K562 (cell line): ENCODE results near the gene MMP24. TPM values are rescaled to one million over a fixed set of nuclear protein-coding genes. Genes with fewer than 3 reads are reported as not detected.

ENCODE experiments used
- ATAC-seq: fragments of 200-7000 bp; cut with Tn5 transposase; 3 replicates; pipeline ENCODE4 v1.9.1; 2020; ENCODE audit warnings: moderate library complexity
- BruUV-seq: library from RNA; stranded (reverse); fragments of 400-500 nt; replicated peaks from 2 replicates; lab custom pipeline; 2021; lab: Mats Ljungman, UMichigan
- CTCF ChIA-PET: fragments of 300-600 bp; formaldehyde crosslinking; extraction: SDS; loops from one replicate; lab custom pipeline; 2021; ENCODE audit warnings: low intra/inter-chr PET ratio; lab: Yijun Ruan, JAX
- POLR2A ChIA-PET: fragments of 300-600, 350-650 bp; sonication (Branson Sonifier 250); formaldehyde crosslinking; extraction: SDS; loops from one replicate; lab custom pipeline; 2021; ENCODE audit warnings: antibody characterized with exemption, inconsistent platforms; lab: Yijun Ruan, JAX
- DNase-seq, 4 experiments: peaks; one replicate each; pipeline versions ENCODE4 v3.0.0 to v3.0.0-alpha.2; 2011 to 2018; ENCODE audit warnings: low spot score in 3 of 4, mixed read lengths in 3 of 4; ENCODE audit errors: extremely low read depth in 1 of 4
- FAIRE-seq: peaks from 2 replicates; lab custom pipeline; 2011; peaks lifted over from hg19 to GRCh38; lab: Jason Lieb, UNC
- H2AFZ ChIP-seq: 2 replicates; pipeline ENCODE4 v1.6.0; 2011; ENCODE audit warnings: low read depth, low read length, control low read depth, inconsistent platforms
- H3K27ac ChIP-seq: fragments of 200-600 bp; 3 replicates; pipeline ENCODE4 v1.8.0; 2011; ENCODE audit warnings: low read depth, mild to moderate bottlenecking, control low read depth, inconsistent platforms, low read length, moderate library complexity, mixed read lengths; ENCODE audit errors: extremely low read depth
- H3K27me3 ChIP-seq, 2 experiments: fragments of 300-600 bp in 1 of 2; 2 replicates in 1 of 2; 3 replicates in 1 of 2; pipeline versions ENCODE4 v1.6.0 to v1.8.0; 2011; ENCODE audit warnings: inconsistent platforms in 2 of 2, low read length in 2 of 2, mild to moderate bottlenecking in 1 of 2, mixed read lengths in 1 of 2, moderate library complexity in 1 of 2; ENCODE audit not compliant: control insufficient read depth in 2 of 2, insufficient read depth in 2 of 2
- H3K36me3 ChIP-seq: fragments of 300-600 bp; 3 replicates; pipeline ENCODE4 v1.8.0; 2011; ENCODE audit warnings: mild to moderate bottlenecking, low read length, inconsistent platforms; ENCODE audit not compliant: control insufficient read depth, insufficient read depth
- H3K4me1 ChIP-seq, 2 experiments: fragments of 200-600 bp in 1 of 2; replicated peaks in 1 of 2; 2 replicates in 1 of 2; 3 replicates in 1 of 2; pipeline versions ENCODE4 v1.5.1 to v1.8.0; 2011; ENCODE audit warnings: inconsistent platforms in 2 of 2, low read length in 2 of 2, mild to moderate bottlenecking in 1 of 2, mixed read lengths in 1 of 2, moderate library complexity in 1 of 2; ENCODE audit not compliant: control insufficient read depth in 2 of 2, insufficient read depth in 2 of 2
- H3K4me2 ChIP-seq: 2 replicates; pipeline ENCODE4 v1.6.1; 2011; ENCODE audit warnings: low read length, control low read depth, inconsistent platforms, mixed read lengths; ENCODE audit not compliant: insufficient read depth
- H3K4me3 ChIP-seq: fragments of 200-600 bp; sonication (generic), shearing (Covaris generic); 2 replicates; pipeline ENCODE4 v1.5.1; 2016; ENCODE audit warnings: control low read depth, inconsistent platforms
- H3K79me2 ChIP-seq: fragments of 200-600 bp; 3 replicates; pipeline ENCODE4 v1.8.0; 2011; ENCODE audit warnings: low read length, inconsistent platforms; ENCODE audit not compliant: control insufficient read depth, insufficient read depth
- H3K9ac ChIP-seq, 2 experiments: 2 replicates each; pipeline versions ENCODE4 v1.6.0 to v1.6.1; 2011; ENCODE audit warnings: low read depth in 2 of 2, low read length in 2 of 2, control low read depth in 1 of 2, inconsistent platforms in 1 of 2, mild to moderate bottlenecking in 1 of 2, mixed read lengths in 1 of 2; ENCODE audit not compliant: insufficient read depth in 1 of 2
- H3K9me1 ChIP-seq: one replicate; pipeline ENCODE4 v1.6.0; 2011; ENCODE audit warnings: inconsistent platforms, mild to moderate bottlenecking, low read length, moderate library complexity; ENCODE audit not compliant: control insufficient read depth, insufficient read depth
- H3K9me3 ChIP-seq: replicated peaks from 2 replicates; pipeline ENCODE4 v1.5.1; 2011; ENCODE audit warnings: low read depth, low read length, inconsistent platforms; ENCODE audit not compliant: control insufficient read depth, insufficient read depth
- H4K20me1 ChIP-seq: replicated peaks from 2 replicates; pipeline ENCODE4 v1.6.1; 2011; ENCODE audit warnings: low read length, inconsistent platforms, mixed read lengths; ENCODE audit not compliant: control insufficient read depth, insufficient read depth
- CCAR2 ChIP-seq: fragments of 200-400 bp; formaldehyde crosslinking; IDR thresholded peaks from 2 replicates; pipeline ENCODE4 v1.6.1; 2017; ENCODE audit warnings: mild to moderate bottlenecking, low read depth, low read length
- DDX20 ChIP-seq: fragments of 450-650 bp; IDR thresholded peaks from 2 replicates; pipeline ENCODE4 v1.6.1; 2016; ENCODE audit warnings: missing genetic modification characterization, low read depth, mild to moderate bottlenecking, missing compliant biosample characterization, moderate library complexity
- KAT2B ChIP-seq: IDR thresholded peaks from one replicate; pipeline ENCODE4 v1.6.1; 2012; ENCODE audit warnings: low read depth, mild to moderate bottlenecking, control low read depth, inconsistent platforms, low read length, moderate library complexity
- LARP7 ChIP-seq: fragments of 450-650 bp; IDR thresholded peaks from 2 replicates; pipeline ENCODE4 v1.6.1; 2016
- PCBP1 ChIP-seq: fragments of 200-400 bp; formaldehyde crosslinking; IDR thresholded peaks from 2 replicates; pipeline ENCODE4 v1.6.1; 2018; ENCODE audit warnings: mild to moderate bottlenecking, low read depth, low read length; ENCODE audit not compliant: poor library complexity, severe bottlenecking
- PHF8 ChIP-seq: fragments of 200-600 bp; sonication (generic); IDR thresholded peaks from 2 replicates; pipeline ENCODE4 v1.6.1; 2012; ENCODE audit warnings: mixed run types, mild to moderate bottlenecking, inconsistent platforms, low read length, moderate library complexity, borderline replicate concordance
- RAD21 ChIP-seq, 2 experiments: fragments of 250-450 bp in 1 of 2; fragments of 450-650 bp in 1 of 2; sonication (Bioruptor Pico) in 1 of 2; formaldehyde crosslinking in 1 of 2; IDR thresholded peaks in 1 of 2; conservative IDR thresholded peaks in 1 of 2; 2 replicates each; pipeline versions ENCODE4 v1.4.0 to v1.8.0; 2020 to 2022; ENCODE audit warnings: mild to moderate bottlenecking in 2 of 2, moderate library complexity in 1 of 2
- ZMIZ1 ChIP-seq, 2 experiments: fragments of 150-350 bp in 1 of 2; IDR thresholded peaks; 2 replicates each; pipeline ENCODE4 v1.6.1; 2012 to 2016; ENCODE audit warnings: low read depth in 2 of 2, low read length in 2 of 2, mild to moderate bottlenecking in 1 of 2, moderate library complexity in 1 of 2
- ZNF785 ChIP-seq: fragments of 250-450 bp; sonication (Bioruptor Pico); IDR thresholded peaks from 2 replicates; pipeline ENCODE4 v1.4.0; 2020; ENCODE audit warnings: mild to moderate bottlenecking
- ZZZ3 ChIP-seq: fragments of 450-650 bp; IDR thresholded peaks from 2 replicates; pipeline ENCODE4 v1.6.1; 2016; ENCODE audit warnings: antibody characterized with exemption, mild to moderate bottlenecking, moderate library complexity
- WGBS: fragments of 100-300 bp; shearing (Covaris generic); methylation state at CpG from one replicate; pipeline ENCODE4 v1.1.6; 2016; ENCODE audit warnings: low coverage, mixed read lengths; ENCODE audit not compliant: insufficient coverage; ENCODE audit errors: missing lambda C conversion rate; 5-methylcytosine and 5-hydroxymethylcytosine counted together
- in situ Hi-C: fragments of 300-500 bp; cut with MboI; formaldehyde crosslinking; loops from 4 replicates; pipeline ENCODE4 v1.15.0; 2018; ENCODE audit warnings: inconsistent platforms, mixed read lengths
- intact Hi-C: fragments of 100-400 bp; cut with micrococcal nuclease; formaldehyde crosslinking; loops from 2 replicates; pipeline ENCODE4 v1.14.2; 2022
- polyA plus RNA-seq, 8 experiments: library from polyadenylated mRNA; depleted of rRNA in 4 of 8; stranded (reverse) in 5 of 8; unstranded in 3 of 8; fragments of >200 nt; fragmentation: Nextera tagmentation in 2 of 8; fragmentation: Illumina TruSeq in 1 of 8; extraction: Ambion mirVana in 2 of 8; extraction: Trizol in 1 of 8; gene quantifications; 2 replicates each; pipeline versions ENCODE4 v1.2.1 to v1.2.3, GENCODE V29; 2011 to 2014; ENCODE audit warnings: inconsistent platforms in 1 of 8, missing spikeins in 1 of 8
- total RNA-seq, 7 experiments: library from RNA; depleted of rRNA in 6 of 7; stranded (reverse); fragments of >200 nt in 6 of 7; fragmentation: Illumina TruSeq in 2 of 7; extraction: Trizol in 2 of 7; gene quantifications; 2 replicates each; pipeline versions ENCODE4 v1.2.1 to v1.2.3, GENCODE V29; 2011 to 2021; ENCODE audit warnings: low replicate concordance in 1 of 7

The MMP24 gene
- total and polyA plus RNA-seq, 9 of the 15 experiments (the other 6 are each of a cell fraction or from before 2014, with no cell fraction given): 0.03 to 0.07 (median 0.03) TPM; not detected in 6

- in situ Hi-C loops: no loop called here
Measured at GRCh38 chr20:35179292-35180212, 46.9 kb upstream of the MMP24 start.

GRCh38 chr20:35180266-35180665, 46.2 kb upstream of the MMP24 start:
- BruUV-seq: no TSS peak
- TF ChIP-seq CCAR2 (no peak), PCBP1 (no peak), DDX20 (tag) (no peak), ZMIZ1 (IDR thresholded peaks at IDR 0.05; ENCODE audit: low read depth in 2 of 2, low read length in 2 of 2) (no peak)
- Histone ChIP-seq H3K4me3 (no peak overlapping the region), H3K4me2 (no peak overlapping the region), H3K27me3 (no peaks in the 10 kb centered on the region), H3K36me3 (no peaks in the 10 kb centered on the region), H3K4me1 (peaks cover 3 to 10% of the 10 kb centered on the region in 2 experiments; a peak in 4 of 5 replicates), H4K20me1 (no peaks in the 10 kb centered on the region), H3K79me2 (no peaks in the 10 kb centered on the region), H3K9me3 (no peaks in the 10 kb centered on the region), H3K27ac (no peak overlapping the region), H3K9ac (peak overlapping the region in 1 of 2 experiments; percentile 0; a peak in 1 of 4 replicates), H2AFZ (peak overlapping the region; percentile 19; the same call in 1 of the 2 replicates), H3K9me1 (no peaks in the 10 kb centered on the region)
- no peak for FAIRE-seq
- in situ Hi-C loops (no loop called here), intact Hi-C loops (no loop called here)
- DNase-seq: no peak
- ChIA-PET CTCF (interaction anchor here (0.6 kb wide), 1 partner anchor 32 kb away, joined by 3 read pairs; no protein-coding TSS in a partner anchor), POLR2A (no interaction called here)
- ATAC-seq: no peak
- 41% methylated on average over 5 of the region's 5 CpGs for WGBS

More at GRCh38 chr20:35179292-35180212, 46.9 kb upstream of the MMP24 start:
- TF ChIP-seq KAT2B (no peak), RAD21 (CRISPR knock-in tag; conservative IDR thresholded peaks at IDR 0.05 in 1 of 2, IDR thresholded peaks at IDR 0.05 in 1 of 2) (no peak), ZNF785 (CRISPR knock-in tag) (no peak), LARP7 (no peak), PHF8 (no peak), ZZZ3 (no peak)
- H3K79me2 ChIP-seq: no peaks in the 10 kb centered on the region
- no peaks in the 10 kb centered on the region for H3K36me3 ChIP-seq
- peaks cover 3 to 18% of the 10 kb centered on the region in 2 experiments; a peak in 4 of 5 replicates for H3K4me1 ChIP-seq
- POLR2A ChIA-PET: no interaction called here
- FAIRE-seq (no peak), DNase-seq (no peak), ATAC-seq (no peak)
- no peaks in the 10 kb centered on the region for H3K9me3 ChIP-seq
- intact Hi-C loops: no loop called here
- BruUV-seq: no TSS peak
- H3K4me3 ChIP-seq: no peak overlapping the region
- H4K20me1 ChIP-seq: no peaks in the 10 kb centered on the region
- no peak overlapping the region for H3K9ac ChIP-seq
- WGBS: 68% methylated on average over 11 of the region's 11 CpGs
- H3K9me1 ChIP-seq: no peaks in the 10 kb centered on the region
- CTCF ChIA-PET: interaction anchor here (0.6 kb wide), 1 partner anchor 32 kb away, joined by 3 read pairs; no protein-coding TSS in a partner anchor
- no peak overlapping the region for H3K4me2 ChIP-seq
- H3K27ac ChIP-seq: no peak overlapping the region
- H3K27me3 ChIP-seq: no peaks in the 10 kb centered on the region
- no peak overlapping the region for H2AFZ ChIP-seq
